Immature natural killer cell (primary cell): ENCODE results near the gene NLRP10. TPM values are rescaled to one million over a fixed set of nuclear protein-coding genes. Genes with fewer than 3 reads are reported as not detected.

Experiments used
- polyA plus RNA-seq, 3 donors: library from polyadenylated mRNA; unstranded; fragments of 300-500 nt; fragmentation: Illumina TruSeq; gene quantifications; one replicate each; pipeline ENCODE4 v1.2.3, GENCODE V29; 2021

Gene NLRP10
- polyA plus RNA-seq, 3 donors from 2014 or later = not detected

Other genes starting within 250 kb of the NLRP10 start
- gene OR5P2, start 168.5 kb downstream of the NLRP10 start, polyA plus RNA-seq = not detected
- gene OR5P3, start 134.6 kb downstream of the NLRP10 start, polyA plus RNA-seq = not detected
- not detected for gene OR10A6, start 34.2 kb downstream of the NLRP10 start, polyA plus RNA-seq
- not detected for gene OR10A3, start 23.7 kb downstream of the NLRP10 start, polyA plus RNA-seq
- gene EIF3F, start 21.9 kb upstream of the NLRP10 start, polyA plus RNA-seq = 100 to 1,000 TPM; 242 to 305 (median 262) TPM
- not detected for gene TUB, start 115.8 kb upstream of the NLRP10 start, polyA plus RNA-seq
- gene RIC3, start 203.6 kb upstream of the NLRP10 start, polyA plus RNA-seq = under 1 TPM in 1 of 3 donors, not detected in 2; 0.44 TPM